Activated naive CD8-positive, alpha-beta T cell (primary cell): Measurements from ENCODE around the gene CALU.

ENCODE experiments used
- H3K27ac Mint-ChIP-seq: one replicate; pipeline ENCODE4 v1.8.0; 2021; ENCODE audit warnings: mixed read lengths
- H3K27me3 Mint-ChIP-seq: one replicate; pipeline ENCODE4 v1.8.0; 2021; ENCODE audit warnings: mixed read lengths
- H3K36me3 Mint-ChIP-seq: one replicate; pipeline ENCODE4 v1.8.0; 2021; ENCODE audit warnings: mixed read lengths
- H3K4me1 Mint-ChIP-seq: one replicate; pipeline ENCODE4 v1.8.0; 2021; ENCODE audit warnings: low read depth, mixed read lengths
- H3K4me3 Mint-ChIP-seq: one replicate; pipeline ENCODE4 v1.8.0; 2021; ENCODE audit warnings: mild to moderate bottlenecking, mixed read lengths
- H3K9me3 Mint-ChIP-seq: one replicate; pipeline ENCODE4 v1.8.0; 2021; ENCODE audit warnings: low read depth, mixed read lengths

The CALU gene

GRCh38 chr7:128796327-128796726, 57.2 kb downstream of the CALU start:
- Mint-ChIP-seq H3K4me1 (no peaks in the 10 kb centered on the region), H3K36me3 (peaks cover 11% of the 10 kb centered on the region), H3K9me3 (no peaks in the 10 kb centered on the region), H3K27ac (no peak overlapping the region), H3K27me3 (no peaks in the 10 kb centered on the region), H3K4me3 (no peak overlapping the region)

GRCh38 chr7:128799451-128799850, 60.3 kb downstream of the CALU start:
- Mint-ChIP-seq H3K4me1 (no peaks in the 10 kb centered on the region), H3K9me3 (no peaks in the 10 kb centered on the region), H3K27ac (no peak overlapping the region), H3K4me3 (no peak overlapping the region), H3K27me3 (no peaks in the 10 kb centered on the region), H3K36me3 (peaks cover 12% of the 10 kb centered on the region)

- Mint-ChIP-seq H3K4me1 (no peaks in the 10 kb centered on the region), H3K27me3 (no peaks in the 10 kb centered on the region), H3K9me3 (no peaks in the 10 kb centered on the region), H3K4me3 (no peak overlapping the region), H3K27ac (no peak overlapping the region), H3K36me3 (peaks cover 12% of the 10 kb centered on the region)
These were observed 61.4 kb downstream of the CALU start for GRCh38 chr7:128800567-128800966.

GRCh38 chr7:128801003-128801402, 61.8 kb downstream of the CALU start:
- Mint-ChIP-seq H3K4me3 (no peak overlapping the region), H3K27ac (no peak overlapping the region), H3K27me3 (no peaks in the 10 kb centered on the region), H3K9me3 (no peaks in the 10 kb centered on the region), H3K4me1 (no peaks in the 10 kb centered on the region), H3K36me3 (peaks cover 12% of the 10 kb centered on the region)

- Mint-ChIP-seq H3K4me3 (no peak overlapping the region), H3K36me3 (peaks cover 16% of the 10 kb centered on the region), H3K27me3 (no peaks in the 10 kb centered on the region), H3K9me3 (no peaks in the 10 kb centered on the region), H3K4me1 (no peaks in the 10 kb centered on the region), H3K27ac (no peak overlapping the region)
These were observed 62.7 kb downstream of the CALU start for GRCh38 chr7:128801667-128802418.

- no peaks in the 10 kb centered on the region for H3K27me3 Mint-ChIP-seq
- H3K9me3 Mint-ChIP-seq = no peaks in the 10 kb centered on the region
- no peak overlapping the region for H3K4me3 Mint-ChIP-seq
- H3K27ac Mint-ChIP-seq = no peak overlapping the region
- peaks cover 9% of the 10 kb centered on the region for H3K36me3 Mint-ChIP-seq
- H3K4me1 Mint-ChIP-seq = no peaks in the 10 kb centered on the region
These were observed 65.3 kb downstream of the CALU start for GRCh38 chr7:128804484-128804883.

GRCh38 chr7:128805225-128805624, 66.1 kb downstream of the CALU start:
- H3K27ac Mint-ChIP-seq = no peak overlapping the region
- no peaks in the 10 kb centered on the region for H3K9me3 Mint-ChIP-seq
- H3K4me3 Mint-ChIP-seq = no peak overlapping the region
- H3K36me3 Mint-ChIP-seq = peaks cover 9% of the 10 kb centered on the region
- no peaks in the 10 kb centered on the region for H3K27me3 Mint-ChIP-seq
- H3K4me1 Mint-ChIP-seq = no peaks in the 10 kb centered on the region

GRCh38 chr7:128807191-128807590, 68.0 kb downstream of the CALU start:
- Mint-ChIP-seq H3K27me3 (no peaks in the 10 kb centered on the region), H3K36me3 (peaks cover 4% of the 10 kb centered on the region), H3K27ac (no peak overlapping the region), H3K4me1 (no peaks in the 10 kb centered on the region), H3K9me3 (no peaks in the 10 kb centered on the region), H3K4me3 (no peak overlapping the region)

- Mint-ChIP-seq H3K9me3 (no peaks in the 10 kb centered on the region), H3K27me3 (no peaks in the 10 kb centered on the region), H3K4me1 (no peaks in the 10 kb centered on the region), H3K36me3 (peaks cover 4% of the 10 kb centered on the region), H3K4me3 (no peak overlapping the region), H3K27ac (no peak overlapping the region)
These were observed 70.2 kb downstream of the CALU start for GRCh38 chr7:128809363-128809762.

- no peaks in the 10 kb centered on the region for H3K9me3 Mint-ChIP-seq
- peaks cover 4% of the 10 kb centered on the region for H3K36me3 Mint-ChIP-seq
- H3K27me3 Mint-ChIP-seq = no peaks in the 10 kb centered on the region
- no peak overlapping the region for H3K4me3 Mint-ChIP-seq
- H3K27ac Mint-ChIP-seq = no peak overlapping the region
- no peaks in the 10 kb centered on the region for H3K4me1 Mint-ChIP-seq
These were observed 71.3 kb downstream of the CALU start for GRCh38 chr7:128810473-128810872.

- peaks cover 4% of the 10 kb centered on the region for H3K36me3 Mint-ChIP-seq
- H3K4me1 Mint-ChIP-seq = no peaks in the 10 kb centered on the region
- no peak overlapping the region for H3K27ac Mint-ChIP-seq
- H3K27me3 Mint-ChIP-seq = no peaks in the 10 kb centered on the region
- no peaks in the 10 kb centered on the region for H3K9me3 Mint-ChIP-seq
- H3K4me3 Mint-ChIP-seq = no peak overlapping the region
These were observed 71.8 kb downstream of the CALU start for GRCh38 chr7:128810997-128811396.

GRCh38 chr7:128811631-128812430, 72.7 kb downstream of the CALU start:
- H3K4me3 Mint-ChIP-seq = no peak overlapping the region
- no peak overlapping the region for H3K27ac Mint-ChIP-seq
- no peaks in the 10 kb centered on the region for H3K27me3 Mint-ChIP-seq
- no peaks in the 10 kb centered on the region for H3K4me1 Mint-ChIP-seq
- no peaks in the 10 kb centered on the region for H3K36me3 Mint-ChIP-seq
- H3K9me3 Mint-ChIP-seq = no peaks in the 10 kb centered on the region

GRCh38 chr7:128812514-128813168, 73.5 kb downstream of the CALU start:
- Mint-ChIP-seq H3K27ac (no peak overlapping the region), H3K4me3 (no peak overlapping the region), H3K27me3 (no peaks in the 10 kb centered on the region), H3K4me1 (no peaks in the 10 kb centered on the region), H3K36me3 (no peaks in the 10 kb centered on the region), H3K9me3 (no peaks in the 10 kb centered on the region)

- Mint-ChIP-seq H3K36me3 (no peaks in the 10 kb centered on the region), H3K4me3 (no peak overlapping the region), H3K4me1 (peaks cover 8% of the 10 kb centered on the region), H3K27ac (no peak overlapping the region), H3K9me3 (no peaks in the 10 kb centered on the region), H3K27me3 (no peaks in the 10 kb centered on the region)
These were observed 75.3 kb downstream of the CALU start for GRCh38 chr7:128814499-128814898.

GRCh38 chr7:128815289-128815942, 76.3 kb downstream of the CALU start:
- peaks cover 17% of the 10 kb centered on the region for H3K4me1 Mint-ChIP-seq
- H3K9me3 Mint-ChIP-seq = no peaks in the 10 kb centered on the region
- H3K27me3 Mint-ChIP-seq = no peaks in the 10 kb centered on the region
- no peaks in the 10 kb centered on the region for H3K36me3 Mint-ChIP-seq
- no peak overlapping the region for H3K27ac Mint-ChIP-seq
- H3K4me3 Mint-ChIP-seq = no peak overlapping the region
